Stimulated activated CD8-positive, alpha-beta memory T cell treated with anti-CD3 and anti-CD28 coated beads, Interleukin-4, amount 100 ng/mL, for 24 hours (primary cell): Measurements from ENCODE around the gene SCYGR6.

Experiments used
- DNase-seq: peaks from one replicate; pipeline ENCODE4 v3.0.0-alpha.2; 2020; ENCODE audit warnings: low read depth

SCYGR6 gene

DNA sequence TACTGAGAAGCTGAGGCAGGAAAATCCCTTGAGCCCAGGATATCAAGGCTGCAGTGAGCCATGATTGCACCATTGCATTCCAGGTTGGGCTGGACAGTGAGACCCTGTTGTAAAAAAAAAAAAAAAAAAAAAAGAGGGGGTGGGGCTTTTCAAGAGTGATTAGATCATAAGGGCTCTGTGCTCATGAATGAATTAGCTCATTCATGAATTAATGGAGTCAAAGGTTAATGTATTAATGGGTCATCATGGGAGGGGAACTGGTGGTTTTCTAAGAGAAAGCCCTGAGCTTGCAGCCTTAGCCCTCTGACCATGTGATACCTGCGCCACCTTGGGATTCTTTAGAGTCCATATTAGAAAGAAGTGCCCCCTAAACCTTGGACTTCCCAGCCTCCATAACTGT is 11.3 kb downstream of the SCYGR6 start:
- no peak for DNase-seq

DNA sequence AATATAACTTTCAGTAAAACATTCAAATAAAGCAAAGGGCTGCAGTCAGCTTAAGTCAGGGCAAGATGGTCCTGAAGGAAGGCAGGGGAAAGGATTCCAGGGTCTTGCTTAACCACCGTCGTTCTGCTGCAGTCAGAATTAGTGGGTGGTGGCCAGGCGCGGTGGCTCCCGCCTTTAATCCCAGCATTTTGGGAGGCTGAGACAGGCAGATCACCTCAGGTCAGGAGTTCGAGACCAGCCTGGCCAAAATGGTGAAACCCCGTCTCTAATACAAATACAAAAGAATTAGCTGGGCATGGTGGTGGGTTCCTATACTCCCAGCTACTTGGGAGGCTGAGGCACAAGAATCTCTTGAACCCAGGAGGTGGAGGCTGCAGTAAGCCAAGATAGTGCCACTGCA is 13.6 kb downstream of the SCYGR6 start:
- no peak for DNase-seq

DNA sequence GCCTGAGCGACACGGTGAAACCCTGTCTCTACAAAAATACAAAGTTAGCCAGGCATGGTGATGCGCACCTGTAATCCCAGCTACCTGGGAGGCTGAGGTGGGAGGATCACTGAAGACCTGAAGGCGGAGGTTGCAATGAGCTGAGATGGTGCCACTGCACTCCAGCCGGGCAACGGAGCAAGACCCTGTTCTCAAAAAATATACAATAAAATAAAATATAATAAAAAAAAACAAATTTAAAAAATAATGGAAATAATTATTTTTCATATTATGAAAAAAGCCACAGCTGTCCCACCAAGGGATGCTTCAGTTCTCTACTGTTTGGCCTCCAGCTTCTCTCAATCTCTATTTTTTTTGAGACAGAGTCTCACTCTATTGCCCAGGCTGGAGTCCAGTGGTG is 17.2 kb downstream of the SCYGR6 start:
- no peak for DNase-seq

DNA sequence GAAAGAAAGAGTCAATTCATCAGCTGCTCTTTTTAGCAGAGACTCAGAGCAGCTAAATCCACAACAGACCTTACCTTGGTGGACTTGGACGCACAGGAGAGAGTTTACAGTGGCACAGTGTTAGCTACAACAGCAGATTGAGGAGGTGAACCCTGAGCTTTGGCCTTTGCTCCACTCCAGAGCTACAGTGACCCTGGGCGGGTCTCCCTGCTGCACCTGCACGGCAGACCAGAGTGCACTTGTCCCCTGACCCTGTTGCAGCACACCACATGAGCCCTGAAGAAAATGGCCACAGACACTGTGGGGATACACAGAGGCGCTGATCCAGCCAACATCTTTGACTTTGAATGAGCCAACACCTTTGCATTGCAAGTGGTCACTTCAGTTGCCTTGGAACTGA is 17.7 kb downstream of the SCYGR6 start:
- DNase-seq = no peak

DNA sequence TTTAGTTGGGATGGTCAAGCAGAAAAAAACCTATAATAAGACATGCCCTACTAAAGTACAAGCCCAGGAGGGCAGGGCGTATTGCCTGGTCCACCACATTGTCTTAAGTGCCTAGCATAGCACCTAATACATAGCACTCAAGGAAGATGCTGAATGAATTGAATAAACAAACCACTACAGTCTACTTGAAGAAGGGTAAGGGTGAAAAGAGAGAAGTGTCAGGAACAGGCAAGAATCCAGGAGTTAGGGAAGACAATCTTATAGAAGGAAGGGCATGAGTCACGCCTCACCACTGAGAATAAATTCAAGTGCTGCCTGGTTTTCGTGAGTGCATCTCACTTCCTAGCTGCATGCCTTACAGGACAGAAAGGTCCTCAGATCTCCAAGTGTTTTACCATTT is 20.6 kb downstream of the SCYGR6 start:
- DNase-seq = no peak

DNA sequence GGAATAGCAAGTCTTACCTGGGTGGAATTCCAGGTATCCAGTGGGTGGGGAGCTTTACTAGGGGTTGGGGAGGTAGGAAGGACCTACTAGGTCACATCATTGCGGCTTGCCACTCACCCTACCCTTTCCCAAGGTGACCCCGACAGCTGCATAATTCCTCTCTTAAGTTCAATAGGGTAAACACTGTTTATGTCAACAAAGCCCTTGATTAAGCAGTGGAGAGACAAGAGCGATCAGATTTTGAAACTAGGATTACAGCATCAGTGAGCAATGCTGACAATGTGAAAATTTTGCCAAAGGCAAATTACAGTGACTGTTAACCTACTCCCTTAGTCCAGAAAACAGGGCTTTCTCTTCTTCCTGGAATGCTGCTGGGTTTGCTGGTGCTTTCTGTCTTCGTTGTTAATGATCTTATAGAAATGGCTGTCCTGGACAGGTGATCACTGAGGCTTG is 21.3 kb downstream of the SCYGR6 start:
- no peak for DNase-seq

DNA sequence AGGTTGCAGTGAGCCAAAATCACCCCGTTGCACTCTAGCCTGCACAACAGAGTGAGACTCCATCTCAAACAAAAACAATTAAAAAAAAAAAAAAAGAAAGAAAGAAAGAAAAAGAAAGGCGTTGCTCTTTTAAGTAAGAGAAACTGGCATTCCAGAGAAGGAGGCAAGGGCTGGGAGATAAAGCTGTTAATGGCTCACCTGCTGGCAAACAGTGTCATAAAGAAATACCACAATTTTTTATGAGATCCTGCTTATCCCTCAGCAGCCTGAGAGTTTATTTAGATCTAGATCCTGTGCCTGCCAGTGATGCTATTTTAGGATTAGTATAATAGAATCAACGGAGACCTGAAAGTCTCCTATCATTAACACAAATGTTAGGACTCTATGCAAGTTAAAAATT is 23.0 kb downstream of the SCYGR6 start:
- no peak for DNase-seq

DNA sequence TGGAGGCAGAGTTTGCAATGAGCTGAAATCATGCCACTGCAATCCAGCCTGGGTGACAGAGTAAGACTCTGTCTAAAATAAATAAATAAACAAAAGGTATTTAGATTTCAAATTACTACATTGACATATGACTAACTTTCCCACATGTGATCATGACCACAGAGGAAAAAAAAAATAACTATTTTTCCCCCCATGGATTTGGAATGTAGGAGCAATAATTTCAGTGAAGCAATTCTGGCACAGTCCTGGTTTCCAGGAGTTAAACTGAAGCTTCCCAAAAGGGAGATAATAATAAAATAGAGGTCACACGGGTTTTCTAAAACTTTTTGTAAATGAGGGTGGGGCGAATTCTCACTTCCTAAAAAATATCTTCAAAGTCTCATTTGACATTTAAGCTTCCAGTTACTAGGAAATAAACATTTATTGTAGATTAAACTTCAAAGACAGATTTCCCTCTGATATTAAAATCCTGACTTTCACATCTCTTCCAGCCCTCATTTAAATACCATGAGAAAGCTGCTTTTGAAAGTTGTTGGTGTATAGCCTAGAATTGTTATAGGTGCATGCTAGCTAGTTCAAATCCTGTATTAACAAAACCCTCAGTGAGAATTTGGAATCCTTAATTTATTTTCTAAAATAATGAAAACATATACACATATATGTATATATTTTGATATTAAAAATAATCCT is 27.4 kb downstream of the SCYGR6 start:
- DNase-seq = no peak

DNA sequence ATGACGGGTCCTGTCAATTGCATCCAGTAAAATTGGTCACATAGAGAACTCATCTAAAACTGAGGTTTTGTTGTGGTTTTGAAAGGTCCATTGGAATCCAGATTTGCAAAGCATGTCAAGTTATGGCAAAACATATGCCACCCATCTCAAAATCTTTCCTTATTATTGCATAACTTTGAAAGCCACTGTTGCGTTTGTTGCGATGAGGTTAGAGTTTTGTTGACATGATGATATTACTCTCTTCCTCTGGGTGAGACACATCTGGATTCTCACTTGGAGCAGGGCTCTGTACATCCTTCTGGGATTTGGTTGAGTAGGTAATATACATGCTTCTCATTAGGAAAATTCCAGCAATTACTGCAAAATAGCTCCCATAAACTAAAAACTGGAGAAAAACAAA is 37.4 kb downstream of the SCYGR6 start:
- DNase-seq = no peak

DNA sequence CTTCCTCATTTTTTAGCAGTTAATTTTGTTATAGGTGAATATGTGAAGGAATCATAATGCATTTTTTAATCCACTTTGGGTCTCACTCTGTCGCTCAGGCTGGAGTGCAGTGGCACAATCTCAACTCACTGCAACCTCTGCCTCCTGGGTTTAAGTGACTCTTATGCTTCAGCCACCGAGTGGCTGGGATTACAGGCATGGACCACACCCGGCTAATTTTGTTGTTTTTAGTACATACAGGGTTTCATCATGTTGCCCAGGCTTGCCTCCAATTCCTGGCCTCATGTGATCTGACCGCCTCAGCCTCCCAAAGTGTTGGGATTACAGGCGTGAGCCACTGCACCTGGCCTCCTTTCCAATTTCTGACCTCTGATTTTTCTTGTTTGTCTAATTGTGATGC is 40.3 kb downstream of the SCYGR6 start:
- DNase-seq = no peak

DNA sequence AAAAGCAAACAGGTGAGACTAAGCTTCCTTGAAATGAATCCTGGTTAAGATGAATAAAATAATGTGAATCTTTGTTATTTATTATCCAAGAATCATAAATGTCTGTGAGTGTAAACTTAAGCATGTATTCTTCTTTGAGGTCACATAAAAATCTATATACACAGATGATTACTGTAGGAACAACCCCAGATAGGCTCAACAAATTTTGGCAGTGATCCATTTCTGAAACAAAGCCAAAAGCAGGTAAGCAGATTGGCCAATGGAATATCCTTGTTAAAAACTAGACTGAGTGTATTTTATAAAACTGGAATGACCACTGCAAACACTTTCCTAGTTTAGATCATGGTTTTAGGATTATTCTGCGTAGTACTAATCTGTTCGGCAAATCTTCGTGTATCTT is 46.6 kb downstream of the SCYGR6 start:
- DNase-seq = no peak

DNA sequence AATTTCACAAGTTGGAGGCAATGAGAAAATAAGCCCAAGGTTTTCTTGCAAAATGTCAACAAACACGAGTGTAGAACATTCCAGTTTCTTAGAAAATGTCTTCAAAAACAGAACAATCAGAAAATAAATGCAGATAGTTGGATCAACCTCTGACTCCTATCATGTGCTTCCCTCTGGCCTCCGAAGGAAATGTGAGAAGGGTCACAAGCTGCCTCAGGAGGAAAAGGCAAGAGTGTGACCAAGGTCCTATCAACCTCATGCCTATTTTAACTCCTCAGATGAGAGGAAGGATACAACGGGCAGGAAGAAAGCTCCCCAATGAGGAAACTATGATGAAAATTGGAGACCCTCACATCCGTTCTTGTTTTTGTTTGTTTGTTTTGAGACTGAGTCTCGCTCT is 50.1 kb downstream of the SCYGR6 start:
- DNase-seq = no peak
